CD4-positive, alpha-beta T cell treated with Interleukin-15 for 1 hour (primary cell): ENCODE results near the gene INHBE.
"Not testable (repeated sequence)": the region's sequence is repeated elsewhere in the genome, so short reads cannot be mapped to it uniquely, and the experiment has no call there.

Source experiments
- DNase-seq: peaks from one replicate; pipeline ENCODE4 v3.0.0-alpha.2; 2020

The INHBE gene

DNA sequence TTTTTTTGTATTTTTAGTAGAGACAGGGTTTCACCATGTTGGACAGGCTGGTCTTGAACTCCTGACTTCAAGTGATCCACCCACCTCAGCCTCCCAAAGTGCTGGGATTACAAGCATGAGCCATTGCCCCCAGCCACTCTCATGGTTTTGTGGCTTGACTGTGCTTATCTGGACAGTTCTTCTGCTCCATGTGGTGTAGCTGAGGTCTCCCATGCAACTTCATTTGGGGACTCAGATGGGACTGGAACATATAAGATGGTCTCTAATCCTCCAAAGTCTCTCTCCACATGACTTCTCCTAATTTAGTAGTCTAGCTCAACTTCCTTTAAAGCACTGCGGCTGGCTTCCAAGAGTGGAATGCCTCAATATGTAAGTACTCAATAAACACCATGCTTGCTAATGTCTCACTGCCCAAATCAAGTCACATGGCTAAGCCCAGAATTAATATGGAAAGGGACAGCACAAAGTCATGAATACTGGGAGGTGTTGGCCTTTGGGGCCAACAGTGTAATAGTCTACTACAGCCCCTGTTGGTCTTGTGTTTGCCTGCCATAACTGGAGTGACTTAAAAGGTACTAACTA lies 13.2 kb upstream of the INHBE start:
- no peak for DNase-seq

DNA sequence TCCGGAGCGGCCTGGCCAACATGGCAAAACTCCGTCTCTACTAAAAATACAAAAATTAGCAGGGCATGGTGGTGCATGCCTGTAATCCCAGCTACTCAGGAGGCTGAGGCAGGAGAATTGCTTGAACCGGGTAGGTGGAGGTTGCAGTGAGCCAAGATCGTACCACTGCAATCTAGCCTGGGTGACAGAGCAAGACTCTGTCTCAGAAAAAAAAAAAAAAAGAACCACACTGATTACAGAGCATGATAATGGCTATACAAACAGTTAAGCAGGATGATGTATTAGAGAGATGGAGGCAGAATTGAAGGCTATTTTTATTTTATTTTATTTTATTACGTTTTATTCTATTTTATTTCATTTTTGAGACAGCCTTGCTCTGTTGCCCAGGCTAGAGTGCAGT lies 10.8 kb upstream of the INHBE start:
- DNase-seq: not testable (repeated sequence)

GRCh38 chr12:57444744-57445143 lies 10.4 kb upstream of the INHBE start:
- no peak for DNase-seq

DNA sequence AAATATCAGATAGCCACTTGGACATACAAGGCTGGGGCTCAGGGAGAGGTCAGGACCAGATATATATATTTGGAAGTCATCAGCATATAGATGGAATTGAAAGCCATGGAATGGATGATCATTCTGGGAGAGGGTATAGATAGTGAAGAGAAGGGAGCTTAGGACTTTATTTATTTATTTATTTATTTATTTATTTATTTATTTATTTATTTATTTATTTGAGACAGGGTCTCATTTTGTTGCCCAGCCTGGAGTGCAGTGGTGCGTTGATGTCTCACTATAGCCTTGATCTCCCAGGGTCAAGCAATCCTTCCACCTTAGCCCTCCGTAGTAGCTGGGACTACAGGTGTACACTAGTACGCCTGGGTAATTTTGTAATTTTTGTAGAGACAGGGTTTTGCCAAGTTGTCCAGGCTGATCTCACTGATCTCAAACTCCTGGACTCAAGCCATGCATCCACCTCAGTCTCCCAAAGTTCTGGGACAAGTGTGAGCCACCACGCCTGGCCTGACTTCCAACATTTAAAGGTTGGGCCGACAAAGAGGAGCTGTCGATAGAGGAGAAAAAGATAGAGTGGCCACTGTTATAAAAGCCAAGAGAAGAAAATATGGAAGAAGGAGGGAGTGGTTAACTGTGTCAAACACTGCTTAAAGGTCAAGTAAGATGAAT lies 8.7 kb upstream of the INHBE start:
- DNase-seq: no peak

DNA sequence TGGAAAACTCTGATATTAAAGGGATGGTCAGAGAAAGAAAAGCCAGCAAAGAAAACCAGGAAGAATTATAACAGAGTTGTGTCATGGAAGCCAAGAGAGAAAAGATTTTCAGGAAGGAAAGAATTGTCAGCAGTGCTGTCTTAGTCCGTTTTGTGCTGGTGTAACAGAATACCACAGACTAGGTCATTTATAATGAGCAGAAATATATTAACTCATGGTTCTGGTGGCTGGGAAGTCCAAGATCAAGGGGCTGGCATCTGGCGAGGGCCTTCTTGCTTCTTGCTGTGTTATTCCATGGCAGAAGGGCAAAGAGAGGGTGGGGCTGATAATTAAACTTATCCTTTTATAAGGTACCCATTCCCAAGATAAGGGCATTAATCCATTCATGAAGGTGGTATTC lies 6.4 kb upstream of the INHBE start:
- no peak for DNase-seq

DNA sequence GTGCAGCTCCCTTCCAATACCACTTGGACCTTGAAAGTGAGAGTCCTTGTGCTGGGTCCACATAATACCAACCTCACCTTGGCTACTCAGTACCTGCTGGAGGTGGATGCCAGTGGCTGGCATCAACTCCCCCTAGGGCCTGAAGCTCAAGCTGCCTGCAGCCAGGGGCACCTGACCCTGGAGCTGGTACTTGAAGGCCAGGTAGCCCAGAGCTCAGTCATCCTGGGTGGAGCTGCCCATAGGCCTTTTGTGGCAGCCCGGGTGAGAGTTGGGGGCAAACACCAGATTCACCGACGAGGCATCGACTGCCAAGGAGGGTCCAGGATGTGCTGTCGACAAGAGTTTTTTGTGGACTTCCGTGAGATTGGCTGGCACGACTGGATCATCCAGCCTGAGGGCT lies 5.7 kb upstream of the INHBE start:
- no peak for DNase-seq

- no peak for DNase-seq
These were observed 5.0 kb upstream of the INHBE start for GRCh38 chr12:57450057-57450456.

GRCh38 chr12:57451233-57451778 lies 3.8 kb upstream of the INHBE start:
- DNase-seq: no peak

DNA sequence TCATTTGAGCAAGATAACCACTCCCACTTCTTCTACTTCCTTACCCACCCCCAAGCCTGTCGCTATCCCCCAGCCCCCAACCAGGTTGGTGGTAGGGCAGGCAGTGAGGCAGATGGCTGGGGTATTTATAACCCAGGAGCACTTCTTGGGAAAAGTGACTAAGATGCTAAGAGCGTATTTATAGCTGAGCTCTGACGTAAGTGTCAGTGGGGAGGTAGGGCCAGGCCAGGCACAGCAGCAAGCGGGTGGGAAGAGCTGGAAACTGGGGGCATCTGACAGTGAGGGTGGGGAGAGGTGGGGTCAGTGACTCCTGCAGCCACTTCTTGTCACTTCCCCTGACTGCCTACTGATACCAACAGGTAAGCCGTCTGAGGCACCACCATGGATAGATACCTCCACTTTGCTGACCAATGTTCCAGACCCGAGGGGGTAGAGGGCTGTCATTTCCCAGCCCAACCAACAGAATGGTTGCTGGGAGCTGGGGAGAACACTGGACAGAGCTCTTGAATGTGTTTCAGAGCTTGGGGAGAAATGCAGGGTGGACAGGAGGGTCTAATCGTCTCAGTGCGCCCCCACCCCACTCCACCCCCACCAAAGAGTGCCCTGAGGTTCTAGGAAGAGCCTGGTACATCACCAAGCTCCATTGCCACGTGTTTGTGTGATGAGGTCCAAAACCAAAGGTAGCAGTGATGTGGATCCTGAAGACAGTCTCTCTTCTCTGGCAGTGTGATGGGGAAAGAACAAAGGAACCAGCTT lies 2.7 kb upstream of the INHBE start:
- DNase-seq: no peak

- peak; percentile 50 for DNase-seq
These were observed 2.1 kb upstream of the INHBE start for GRCh38 chr12:57452937-57453509.

- no peak for DNase-seq
These were observed 918 bp upstream of the INHBE start for GRCh38 chr12:57454213-57454565.

DNA sequence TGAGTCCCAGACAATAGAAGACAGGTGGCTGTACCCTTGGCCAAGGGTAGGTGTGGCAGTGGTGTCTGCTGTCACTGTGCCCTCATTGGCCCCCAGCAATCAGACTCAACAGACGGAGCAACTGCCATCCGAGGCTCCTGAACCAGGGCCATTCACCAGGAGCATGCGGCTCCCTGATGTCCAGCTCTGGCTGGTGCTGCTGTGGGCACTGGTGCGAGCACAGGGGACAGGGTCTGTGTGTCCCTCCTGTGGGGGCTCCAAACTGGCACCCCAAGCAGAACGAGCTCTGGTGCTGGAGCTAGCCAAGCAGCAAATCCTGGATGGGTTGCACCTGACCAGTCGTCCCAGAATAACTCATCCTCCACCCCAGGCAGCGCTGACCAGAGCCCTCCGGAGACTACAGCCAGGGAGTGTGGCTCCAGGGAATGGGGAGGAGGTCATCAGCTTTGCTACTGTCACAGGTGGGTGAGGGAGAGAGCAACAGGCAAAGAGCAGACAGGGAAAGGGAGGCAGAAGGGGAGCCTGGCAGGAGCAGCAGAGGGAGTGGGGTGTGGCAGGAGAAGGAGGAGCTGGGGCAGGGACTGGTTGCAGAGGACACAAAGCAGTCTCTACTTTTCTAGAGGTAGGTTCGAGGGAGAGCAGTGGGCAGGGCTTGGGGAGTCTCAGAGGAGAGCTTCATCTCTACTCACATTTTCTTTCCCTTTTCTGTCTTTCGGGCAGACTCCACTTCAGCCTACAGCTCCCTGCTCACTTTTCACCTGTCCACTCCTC lies 452 bp downstream of the INHBE start:
- DNase-seq: no peak

DNA sequence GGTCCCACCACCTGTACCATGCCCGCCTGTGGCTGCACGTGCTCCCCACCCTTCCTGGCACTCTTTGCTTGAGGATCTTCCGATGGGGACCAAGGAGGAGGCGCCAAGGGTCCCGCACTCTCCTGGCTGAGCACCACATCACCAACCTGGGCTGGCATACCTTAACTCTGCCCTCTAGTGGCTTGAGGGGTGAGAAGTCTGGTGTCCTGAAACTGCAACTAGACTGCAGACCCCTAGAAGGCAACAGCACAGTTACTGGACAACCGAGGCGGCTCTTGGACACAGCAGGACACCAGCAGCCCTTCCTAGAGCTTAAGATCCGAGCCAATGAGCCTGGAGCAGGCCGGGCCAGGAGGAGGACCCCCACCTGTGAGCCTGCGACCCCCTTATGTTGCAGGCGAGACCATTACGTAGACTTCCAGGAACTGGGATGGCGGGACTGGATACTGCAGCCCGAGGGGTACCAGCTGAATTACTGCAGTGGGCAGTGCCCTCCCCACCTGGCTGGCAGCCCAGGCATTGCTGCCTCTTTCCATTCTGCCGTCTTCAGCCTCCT lies 1.1 kb downstream of the INHBE start:
- peak; percentile 59 for DNase-seq

DNA sequence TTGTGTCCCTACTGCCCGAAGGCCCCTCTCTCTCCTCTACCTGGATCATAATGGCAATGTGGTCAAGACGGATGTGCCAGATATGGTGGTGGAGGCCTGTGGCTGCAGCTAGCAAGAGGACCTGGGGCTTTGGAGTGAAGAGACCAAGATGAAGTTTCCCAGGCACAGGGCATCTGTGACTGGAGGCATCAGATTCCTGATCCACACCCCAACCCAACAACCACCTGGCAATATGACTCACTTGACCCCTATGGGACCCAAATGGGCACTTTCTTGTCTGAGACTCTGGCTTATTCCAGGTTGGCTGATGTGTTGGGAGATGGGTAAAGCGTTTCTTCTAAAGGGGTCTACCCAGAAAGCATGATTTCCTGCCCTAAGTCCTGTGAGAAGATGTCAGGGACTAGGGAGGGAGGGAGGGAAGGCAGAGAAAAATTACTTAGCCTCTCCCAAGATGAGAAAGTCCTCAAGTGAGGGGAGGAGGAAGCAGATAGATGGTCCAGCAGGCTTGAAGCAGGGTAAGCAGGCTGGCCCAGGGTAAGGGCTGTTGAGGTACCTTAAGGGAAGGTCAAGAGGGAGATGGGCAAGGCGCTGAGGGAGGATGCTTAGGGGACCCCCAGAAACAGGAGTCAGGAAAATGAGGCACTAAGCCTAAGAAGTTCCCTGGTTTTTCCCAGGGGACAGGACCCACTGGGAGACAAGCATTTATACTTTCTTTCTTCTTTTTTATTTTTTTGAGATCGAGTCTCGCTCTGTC lies 1.8 kb downstream of the INHBE start:
- no peak for DNase-seq

DNA sequence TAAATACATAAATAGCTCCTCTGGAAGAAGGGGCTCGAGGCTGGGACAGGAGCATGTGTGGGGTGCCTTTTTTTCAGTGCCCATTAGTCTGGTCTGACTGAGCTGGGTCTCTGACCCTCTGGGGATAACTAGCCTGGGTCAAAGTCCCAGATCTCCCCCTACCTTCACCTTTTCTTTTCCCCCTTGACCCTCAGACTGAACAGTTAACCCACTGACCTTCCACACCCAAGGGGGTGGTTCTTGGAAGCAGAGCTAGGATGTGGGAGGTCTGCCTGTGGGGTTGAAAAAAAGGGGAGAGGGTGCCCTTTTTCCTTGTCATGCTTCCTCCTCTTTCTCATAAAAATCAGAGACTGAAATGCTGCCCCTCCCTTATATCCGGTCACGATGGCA lies 3.6 kb downstream of the INHBE start:
- DNase-seq: no peak

DNA sequence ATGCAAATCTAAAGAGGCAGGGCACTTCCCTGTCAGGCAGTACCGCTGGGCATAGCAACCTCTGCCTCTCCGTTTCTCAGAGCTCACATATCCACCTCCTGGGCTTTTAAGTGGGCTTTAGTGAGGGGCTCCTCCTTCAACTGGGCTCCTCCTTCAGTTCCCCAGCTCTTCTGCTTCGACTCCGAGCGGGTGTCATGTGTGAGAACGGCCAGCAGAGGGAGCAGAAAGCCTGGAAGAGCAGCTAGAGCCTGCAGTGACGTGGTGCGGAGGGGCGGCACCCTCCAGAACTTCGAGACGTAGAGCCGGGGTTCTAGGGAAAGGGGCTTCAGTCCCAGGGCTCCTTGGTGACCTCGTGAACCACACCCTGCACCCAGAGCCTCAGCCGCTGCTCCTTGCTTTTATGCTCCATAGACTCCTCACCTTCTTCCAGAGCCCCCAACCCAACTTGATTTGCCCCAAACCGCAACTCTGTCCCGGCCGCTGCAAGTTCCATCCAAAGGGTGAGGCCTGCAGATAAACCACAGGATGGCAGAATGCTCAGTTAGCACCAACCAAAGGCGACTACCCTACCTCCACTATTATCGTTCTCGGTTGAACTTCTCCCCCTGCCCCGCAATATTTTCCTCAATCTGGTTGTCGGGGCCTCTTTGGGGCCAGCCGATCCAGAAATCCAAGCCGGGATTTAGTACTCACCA lies 4.1 kb downstream of the INHBE start:
- DNase-seq: peak; percentile 95

DNA sequence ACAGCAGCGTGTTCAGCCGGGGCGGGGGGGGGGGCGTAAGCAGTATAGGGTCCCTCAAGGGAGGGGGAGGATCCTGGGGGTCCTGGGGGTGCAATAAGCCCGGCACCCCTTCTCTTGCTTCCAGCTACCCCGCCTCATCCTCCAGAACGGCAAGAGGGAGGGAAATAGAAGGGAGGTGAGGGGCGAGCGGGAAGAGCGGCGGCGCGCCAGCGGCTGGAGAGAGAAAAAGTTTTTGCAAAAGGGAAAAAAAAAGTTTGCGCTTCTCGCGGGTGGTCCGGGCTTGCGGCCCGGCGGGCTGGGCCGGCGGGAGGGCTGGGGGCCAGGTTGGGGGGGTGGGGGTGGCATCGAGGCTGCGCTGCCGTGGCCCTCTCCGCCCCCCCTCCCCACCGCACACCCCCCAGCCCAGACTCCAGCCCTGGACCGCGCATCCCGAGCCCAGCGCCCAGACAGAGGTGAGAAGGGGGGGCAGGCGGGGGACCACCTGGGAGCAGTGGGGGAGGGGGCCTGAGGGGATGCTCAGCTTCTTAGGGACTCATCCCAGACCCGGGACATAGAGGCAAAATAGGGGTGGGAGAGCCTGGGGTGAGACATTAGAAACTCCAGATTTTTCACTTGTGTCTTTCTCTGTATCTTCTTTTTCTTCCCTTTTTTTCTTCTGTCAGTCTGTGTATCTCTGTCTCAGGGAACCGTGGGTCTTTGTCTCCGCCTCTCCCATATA lies 4.8 kb downstream of the INHBE start, which contains the start of gene GLI1:
Gene GLI1, plus strand, starts transcription at position 36 of the 718 bp plus-strand sequence. CDS start 3,907 bp downstream, outside the sequence.
- DNase-seq: no peak

DNA sequence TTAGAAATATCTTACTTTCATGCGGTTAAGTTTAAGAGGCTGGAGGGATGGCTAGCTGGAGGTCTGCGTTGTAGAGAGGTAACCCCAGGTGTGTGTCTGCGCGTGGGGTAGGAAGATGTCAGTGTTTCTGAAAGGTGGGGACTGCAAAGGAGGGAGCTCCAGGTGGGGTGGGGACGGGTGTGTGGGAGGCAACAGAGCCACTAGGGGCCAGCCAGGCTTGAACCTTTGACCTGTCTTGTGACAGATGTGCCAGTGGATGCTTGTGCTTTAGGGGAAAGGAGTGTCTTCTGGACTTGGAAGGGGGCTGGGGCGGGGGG lies 5.3 kb downstream of the INHBE start:
- no peak for DNase-seq

- no peak for DNase-seq
These were observed 5.8 kb downstream of the INHBE start for GRCh38 chr12:57460841-57461275.

GRCh38 chr12:57461276-57461916 lies 6.3 kb downstream of the INHBE start:
- DNase-seq: peak; percentile 70
